ENCODE data around the gene HOXC9.

Gene HOXC9

GRCh38 chr12:53969588-53970259, 30.2 kb upstream of the HOXC9 start:
- Histone ChIP-seq H3K36me3 (no peaks in the 10 kb centered on the region), H3K27me3 (no peaks in the 10 kb centered on the region), H3K27ac (peak overlapping the region; percentile 94 to 95), H3K9me3 (no peaks in the 10 kb centered on the region), H3K4me3 (peak overlapping the region in 1 of 2 donors; percentile 77), H3K4me1 (peaks cover 0 to 46% (median 27%) of the 10 kb centered on the region in 4 donors)
- intact Hi-C loops (cut with DNase I; ENCODE audit: low total_unique reads), result loop anchor here (10.0 kb wide), 1 partner anchor 395 kb away; the partner anchor contains the start of gene GPR84
- TF ChIP-seq, protein P1, sequence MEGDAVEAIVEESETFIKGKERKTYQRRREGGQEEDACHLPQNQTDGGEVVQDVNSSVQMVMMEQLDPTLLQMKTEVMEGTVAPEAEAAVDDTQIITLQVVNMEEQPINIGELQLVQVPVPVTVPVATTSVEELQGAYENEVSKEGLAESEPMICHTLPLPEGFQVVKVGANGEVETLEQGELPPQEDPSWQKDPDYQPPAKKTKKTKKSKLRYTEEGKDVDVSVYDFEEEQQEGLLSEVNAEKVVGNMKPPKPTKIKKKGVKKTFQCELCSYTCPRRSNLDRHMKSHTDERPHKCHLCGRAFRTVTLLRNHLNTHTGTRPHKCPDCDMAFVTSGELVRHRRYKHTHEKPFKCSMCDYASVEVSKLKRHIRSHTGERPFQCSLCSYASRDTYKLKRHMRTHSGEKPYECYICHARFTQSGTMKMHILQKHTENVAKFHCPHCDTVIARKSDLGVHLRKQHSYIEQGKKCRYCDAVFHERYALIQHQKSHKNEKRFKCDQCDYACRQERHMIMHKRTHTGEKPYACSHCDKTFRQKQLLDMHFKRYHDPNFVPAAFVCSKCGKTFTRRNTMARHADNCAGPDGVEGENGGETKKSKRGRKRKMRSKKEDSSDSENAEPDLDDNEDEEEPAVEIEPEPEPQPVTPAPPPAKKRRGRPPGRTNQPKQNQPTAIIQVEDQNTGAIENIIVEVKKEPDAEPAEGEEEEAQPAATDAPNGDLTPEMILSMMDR (IDR thresholded peaks at IDR 0.05), result no peak
- peak; percentile 68 to 80 for DNase-seq

DNA sequence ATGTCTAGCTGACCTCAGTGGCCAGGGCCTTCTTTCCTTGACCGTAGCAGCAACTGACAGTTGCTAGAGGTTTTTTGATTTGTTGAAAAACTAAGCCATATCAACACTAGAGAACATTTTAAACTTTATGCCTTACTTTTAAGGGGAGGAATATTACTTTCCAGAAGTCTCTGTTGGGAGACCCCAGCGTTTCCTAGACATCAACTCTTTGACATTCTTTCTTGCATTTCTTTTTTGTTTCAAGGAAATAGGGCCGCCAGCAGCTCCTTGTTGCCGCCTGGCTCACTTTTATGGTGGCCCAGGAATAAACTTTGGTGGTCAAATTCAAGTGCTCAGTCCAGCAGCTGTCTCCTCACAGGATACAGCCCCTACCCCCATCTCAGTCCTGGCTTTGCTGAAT, 29.5 kb upstream of the HOXC9 start:
- Histone ChIP-seq H3K27me3 (no peaks in the 10 kb centered on the region), H3K9me3 (no peaks in the 10 kb centered on the region), H3K4me3 (no peak overlapping the region), H3K36me3 (no peaks in the 10 kb centered on the region), H3K27ac (no peak overlapping the region), H3K4me1 (peaks cover 0 to 46% (median 29%) of the 10 kb centered on the region in 4 donors)
- no peak for DNase-seq
- TF ChIP-seq, protein P1 (IDR thresholded peaks at IDR 0.05), result no peak
- intact Hi-C loops (cut with DNase I; ENCODE audit: low total_unique reads), result loop anchor here (10.0 kb wide), 1 partner anchor 394 kb away; the partner anchor contains the start of gene GPR84

GRCh38 chr12:53971129-53971528, 28.8 kb upstream of the HOXC9 start:
- TF ChIP-seq, protein P1 (IDR thresholded peaks at IDR 0.05), result no peak
- Histone ChIP-seq H3K4me3 (no peak overlapping the region), H3K9me3 (no peaks in the 10 kb centered on the region), H3K27me3 (no peaks in the 10 kb centered on the region), H3K4me1 (peaks cover 0 to 49% (median 32%) of the 10 kb centered on the region in 4 donors), H3K27ac (peak overlapping the region; percentile 93 to 98), H3K36me3 (no peaks in the 10 kb centered on the region)
- no peak for DNase-seq
- intact Hi-C loops (cut with DNase I; ENCODE audit: low total_unique reads), result loop anchor here (10.0 kb wide), 1 partner anchor 394 kb away; the partner anchor contains the start of gene GPR84

DNA sequence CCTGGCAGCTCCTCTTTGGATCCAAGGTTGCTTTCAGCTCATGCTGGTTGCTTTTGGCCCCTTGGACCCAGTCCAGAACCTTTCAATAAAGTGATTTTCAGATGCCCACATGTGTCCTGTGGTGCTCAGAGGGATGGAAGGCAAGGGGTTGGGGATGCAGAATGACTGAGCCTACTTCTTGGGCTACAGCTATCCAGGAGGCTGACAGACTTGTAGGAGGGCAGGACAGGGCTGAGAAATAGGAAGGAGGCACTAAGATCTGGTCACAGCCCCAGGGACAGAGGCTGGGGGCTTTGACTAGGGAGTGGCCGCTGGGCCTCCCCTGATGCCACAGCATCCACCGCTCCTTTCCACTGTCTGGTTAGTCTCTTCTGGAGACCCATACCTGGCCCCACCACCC, 28.3 kb upstream of the HOXC9 start:
- intact Hi-C loops (cut with DNase I; ENCODE audit: low total_unique reads), result loop anchor here (10.0 kb wide), 1 partner anchor 393 kb away; the partner anchor contains the start of gene GPR84
- Histone ChIP-seq H3K27ac (peak overlapping the region; percentile 93 to 98), H3K27me3 (no peaks in the 10 kb centered on the region), H3K4me3 (peak overlapping the region; percentile 75 to 85), H3K9me3 (no peaks in the 10 kb centered on the region), H3K36me3 (no peaks in the 10 kb centered on the region), H3K4me1 (peaks cover 0 to 54% (median 36%) of the 10 kb centered on the region in 4 donors)
- TF ChIP-seq, protein P1 (IDR thresholded peaks at IDR 0.05), result no peak
- no peak for DNase-seq

DNA sequence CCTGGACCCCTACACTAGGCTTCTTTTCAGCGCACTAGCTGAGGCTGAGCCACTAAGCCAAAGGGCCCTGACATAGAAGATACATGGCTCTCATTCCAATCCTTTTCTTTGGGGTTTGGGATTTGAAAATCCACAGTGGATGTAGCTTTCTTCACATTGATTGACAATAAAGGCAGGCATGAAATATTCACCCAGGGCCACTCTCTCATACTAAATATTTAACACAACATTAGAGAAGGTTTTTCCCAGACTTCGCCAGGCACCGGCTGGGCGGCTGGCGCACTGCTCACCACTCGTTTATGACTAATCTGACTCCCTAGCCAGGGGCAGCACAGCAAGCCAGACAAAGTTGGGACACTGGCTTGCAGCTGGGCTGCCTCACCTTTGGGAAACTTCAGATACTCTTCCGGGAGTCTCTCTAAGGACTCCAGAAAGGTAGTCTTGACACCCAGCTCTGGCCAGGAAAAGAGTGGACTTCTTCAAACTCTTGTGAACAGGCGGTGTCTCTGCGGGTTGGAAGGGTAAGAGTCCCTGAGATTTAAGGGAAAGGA, 27.7 kb upstream of the HOXC9 start:
- peak in 1 of 2 donors; percentile 82 for DNase-seq
- H3K27me3 ChIP-seq, result no peaks in the 10 kb centered on the region
- no peaks in the 10 kb centered on the region for H3K36me3 ChIP-seq
- H3K4me1 ChIP-seq, result peaks cover 0 to 59% (median 36%) of the 10 kb centered on the region in 4 donors
- TF ChIP-seq, protein P1 (IDR thresholded peaks at IDR 0.05), result no peak
- H3K27ac ChIP-seq, result peak overlapping the region; percentile 93 to 98
- no peaks in the 10 kb centered on the region for H3K9me3 ChIP-seq
- peak overlapping the region; percentile 75 to 85 for H3K4me3 ChIP-seq
- intact Hi-C loops (cut with DNase I; ENCODE audit: low total_unique reads), result loop anchor here (10.0 kb wide), 1 partner anchor 393 kb away; the partner anchor contains the start of gene GPR84

All from tibial artery (tissue), 4 donors.